HG03066 (cell line): ENCODE data around the gene SLIT2.

Experiments
- ATAC-seq: cut with Tn5 transposase; IDR thresholded peaks from one replicate; pipeline ENCODE4 v1.9.1; 2021; ENCODE audit warnings: low read depth; ENCODE audit not compliant: unreplicated experiment

SLIT2 gene

GRCh38 chr4:20298455-20298854 lies 46.8 kb downstream of the SLIT2 start:
- no peak for ATAC-seq

- ATAC-seq: no peak
These were observed 47.3 kb downstream of the SLIT2 start for GRCh38 chr4:20298986-20299385.

- no peak for ATAC-seq
These were observed 47.8 kb downstream of the SLIT2 start for GRCh38 chr4:20299515-20299914.

- ATAC-seq: no peak
These were observed 49.5 kb downstream of the SLIT2 start for GRCh38 chr4:20301161-20301560.
